ENCODE measurements around the gene SYT15.

SYT15 gene

GRCh38 chr10:46553238-46554049 is 25.5 kb upstream of the SYT15 start:
- DNase-seq, result peak; percentile 6

GRCh38 chr10:46554166-46554781 is 24.7 kb upstream of the SYT15 start:
- Mint-ChIP-seq H3K36me3 (ENCODE audit: low read depth) (no peaks in the 10 kb centered on the region), H3K4me1 (peaks cover 10% of the 10 kb centered on the region), H3K4me3 (no peak overlapping the region), H3K27me3 (ENCODE audit: low read depth, poor library complexity) (no peaks in the 10 kb centered on the region), H3K27ac (no peak overlapping the region), H3K9me3 (no peaks in the 10 kb centered on the region)
- TF ChIP-seq CTCF (IDR thresholded peaks at IDR 0.05), result no peak
- peak; percentile 1 for DNase-seq

More at GRCh38 chr10:46553238-46554049, 25.5 kb upstream of the SYT15 start:
- no peak for TF ChIP-seq CTCF (IDR thresholded peaks at IDR 0.05)
- Mint-ChIP-seq H3K4me1 (peaks cover 10% of the 10 kb centered on the region), H3K36me3 (ENCODE audit: low read depth) (no peaks in the 10 kb centered on the region), H3K9me3 (no peaks in the 10 kb centered on the region), H3K27ac (no peak overlapping the region), H3K4me3 (no peak overlapping the region), H3K27me3 (ENCODE audit: low read depth, poor library complexity) (no peaks in the 10 kb centered on the region)

DNA sequence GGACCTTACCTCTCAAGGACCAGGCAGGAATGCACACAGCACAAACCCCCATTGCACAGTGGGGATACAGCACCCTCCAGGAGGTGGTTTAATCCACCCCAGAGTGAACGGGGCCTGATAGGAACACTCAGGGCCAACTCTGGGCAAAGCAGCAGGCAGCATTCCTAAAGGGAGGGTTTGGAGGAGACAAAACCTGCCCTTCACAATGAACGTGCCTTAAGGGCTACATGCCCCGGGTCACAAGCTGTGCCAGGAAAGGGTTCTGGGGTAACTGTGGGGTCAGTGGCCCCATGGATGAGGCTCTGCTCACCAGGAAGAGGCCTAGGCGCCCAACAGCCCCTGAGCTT is 23.6 kb upstream of the SYT15 start:
- Mint-ChIP-seq H3K36me3 (ENCODE audit: low read depth) (no peaks in the 10 kb centered on the region), H3K9me3 (no peaks in the 10 kb centered on the region), H3K4me3 (no peak overlapping the region), H3K27ac (no peak overlapping the region), H3K27me3 (ENCODE audit: low read depth, poor library complexity) (no peaks in the 10 kb centered on the region), H3K4me1 (peaks cover 10% of the 10 kb centered on the region)
- peak; percentile 3 for DNase-seq
- TF ChIP-seq CTCF (IDR thresholded peaks at IDR 0.05), result no peak

- H3K27me3 Mint-ChIP-seq (ENCODE audit: low read depth, poor library complexity), result no peaks in the 10 kb centered on the region
Observed at GRCh38 chr10:46555713-46556514, 23.0 kb upstream of the SYT15 start.

More at GRCh38 chr10:46555713-46556514, 23.0 kb upstream of the SYT15 start:
- Mint-ChIP-seq H3K9me3 (no peaks in the 10 kb centered on the region), H3K4me3 (no peak overlapping the region), H3K27ac (no peak overlapping the region), H3K4me1 (peaks cover 10% of the 10 kb centered on the region), H3K36me3 (ENCODE audit: low read depth) (no peaks in the 10 kb centered on the region)
- no peak for TF ChIP-seq CTCF (IDR thresholded peaks at IDR 0.05)
- DNase-seq, result peak; percentile 75

All from nephron progenitor cell (in vitro differentiated cells).